Skeletal muscle satellite cell (primary cell): ENCODE measurements around the gene AMPH.

Source experiments
- H3K27me3 ChIP-seq: 2 replicates; pipeline ENCODE4 v1.7.0; 2013; ENCODE audit warnings: low read length; ENCODE audit not compliant: control insufficient read depth, insufficient read depth
- H3K36me3 ChIP-seq: 2 replicates; pipeline ENCODE4 v1.7.0; 2013; ENCODE audit warnings: mild to moderate bottlenecking, control low read depth, low read length; ENCODE audit not compliant: insufficient read depth
- H3K4me1 ChIP-seq: 2 replicates; pipeline ENCODE4 v1.7.0; 2013; ENCODE audit warnings: low read length; ENCODE audit not compliant: control insufficient read depth, insufficient read depth
- H3K4me2 ChIP-seq: 2 replicates; pipeline ENCODE4 v1.7.0; 2013; ENCODE audit warnings: mild to moderate bottlenecking, low read length
- H3K4me3 ChIP-seq: 2 replicates; pipeline ENCODE4 v1.7.0; 2013; ENCODE audit warnings: low read length
- H3K9ac ChIP-seq: 2 replicates; pipeline ENCODE4 v1.7.0; 2013; ENCODE audit warnings: mild to moderate bottlenecking, low read depth, low read length, moderate library complexity
- H3K9me3 ChIP-seq: replicated peaks from 2 replicates; pipeline ENCODE4 v1.7.0; 2013; ENCODE audit warnings: mild to moderate bottlenecking, control low read depth, low read length

AMPH gene

GRCh38 chr7:38565289-38565688, 65.9 kb downstream of the AMPH start:
- H3K4me1 ChIP-seq = no peaks in the 10 kb centered on the region
- no peaks in the 10 kb centered on the region for H3K9me3 ChIP-seq
- no peak overlapping the region for H3K4me2 ChIP-seq
- H3K27me3 ChIP-seq = no peaks in the 10 kb centered on the region
- no peak overlapping the region for H3K9ac ChIP-seq
- H3K36me3 ChIP-seq = no peaks in the 10 kb centered on the region
- no peak overlapping the region for H3K4me3 ChIP-seq

GRCh38 chr7:38563741-38564140, 67.4 kb downstream of the AMPH start:
- Histone ChIP-seq H3K27me3 (no peaks in the 10 kb centered on the region), H3K4me1 (no peaks in the 10 kb centered on the region), H3K4me3 (no peak overlapping the region), H3K36me3 (no peaks in the 10 kb centered on the region), H3K9ac (no peak overlapping the region), H3K9me3 (no peaks in the 10 kb centered on the region), H3K4me2 (no peak overlapping the region)

- Histone ChIP-seq H3K27me3 (no peaks in the 10 kb centered on the region), H3K4me2 (no peak overlapping the region), H3K4me3 (no peak overlapping the region), H3K36me3 (no peaks in the 10 kb centered on the region), H3K4me1 (no peaks in the 10 kb centered on the region), H3K9ac (no peak overlapping the region), H3K9me3 (no peaks in the 10 kb centered on the region)
These were observed 70.0 kb downstream of the AMPH start for GRCh38 chr7:38561166-38561565.

GRCh38 chr7:38558761-38559345, 72.3 kb downstream of the AMPH start:
- Histone ChIP-seq H3K27me3 (no peaks in the 10 kb centered on the region), H3K4me3 (no peak overlapping the region), H3K4me2 (no peak overlapping the region), H3K36me3 (no peaks in the 10 kb centered on the region), H3K4me1 (no peaks in the 10 kb centered on the region), H3K9me3 (no peaks in the 10 kb centered on the region), H3K9ac (no peak overlapping the region)

GRCh38 chr7:38554586-38554985, 76.6 kb downstream of the AMPH start:
- H3K27me3 ChIP-seq = no peaks in the 10 kb centered on the region
- H3K9ac ChIP-seq = no peak overlapping the region
- H3K4me1 ChIP-seq = no peaks in the 10 kb centered on the region
- H3K4me3 ChIP-seq = no peak overlapping the region
- no peaks in the 10 kb centered on the region for H3K9me3 ChIP-seq
- H3K36me3 ChIP-seq = no peaks in the 10 kb centered on the region
- H3K4me2 ChIP-seq = no peak overlapping the region

- Histone ChIP-seq H3K27me3 (no peaks in the 10 kb centered on the region), H3K9ac (no peak overlapping the region), H3K4me3 (no peak overlapping the region), H3K4me2 (no peak overlapping the region), H3K4me1 (no peaks in the 10 kb centered on the region), H3K9me3 (no peaks in the 10 kb centered on the region), H3K36me3 (no peaks in the 10 kb centered on the region)
These were observed 80.3 kb downstream of the AMPH start for GRCh38 chr7:38550836-38551235.

- H3K36me3 ChIP-seq = no peaks in the 10 kb centered on the region
- no peaks in the 10 kb centered on the region for H3K27me3 ChIP-seq
- H3K4me3 ChIP-seq = no peak overlapping the region
- H3K4me1 ChIP-seq = no peaks in the 10 kb centered on the region
- no peaks in the 10 kb centered on the region for H3K9me3 ChIP-seq
- no peak overlapping the region for H3K4me2 ChIP-seq
- H3K9ac ChIP-seq = no peak overlapping the region
These were observed 82.6 kb downstream of the AMPH start for GRCh38 chr7:38548605-38549004.

GRCh38 chr7:38546763-38547162, 84.4 kb downstream of the AMPH start:
- Histone ChIP-seq H3K36me3 (no peaks in the 10 kb centered on the region), H3K4me1 (no peaks in the 10 kb centered on the region), H3K9ac (no peak overlapping the region), H3K4me2 (no peak overlapping the region), H3K4me3 (no peak overlapping the region), H3K9me3 (no peaks in the 10 kb centered on the region), H3K27me3 (no peaks in the 10 kb centered on the region)

- Histone ChIP-seq H3K27me3 (no peaks in the 10 kb centered on the region), H3K4me1 (no peaks in the 10 kb centered on the region)
These were observed 85.2 kb downstream of the AMPH start for GRCh38 chr7:38545977-38546376.

GRCh38 chr7:38542156-38542555, 89.0 kb downstream of the AMPH start:
- H3K4me2 ChIP-seq = no peak overlapping the region
- H3K4me1 ChIP-seq = no peaks in the 10 kb centered on the region
- H3K9ac ChIP-seq = no peak overlapping the region
- no peaks in the 10 kb centered on the region for H3K36me3 ChIP-seq
- H3K4me3 ChIP-seq = no peak overlapping the region
- no peaks in the 10 kb centered on the region for H3K27me3 ChIP-seq
- H3K9me3 ChIP-seq = no peaks in the 10 kb centered on the region

More at GRCh38 chr7:38545977-38546376, 85.2 kb downstream of the AMPH start:
- H3K9me3 ChIP-seq = no peaks in the 10 kb centered on the region
- H3K4me2 ChIP-seq = no peak overlapping the region
- no peaks in the 10 kb centered on the region for H3K36me3 ChIP-seq
- no peak overlapping the region for H3K9ac ChIP-seq
- H3K4me3 ChIP-seq = no peak overlapping the region

- H3K4me1 ChIP-seq = no peaks in the 10 kb centered on the region
- H3K27me3 ChIP-seq = no peaks in the 10 kb centered on the region
- no peaks in the 10 kb centered on the region for H3K9me3 ChIP-seq
- no peak overlapping the region for H3K4me3 ChIP-seq
- H3K9ac ChIP-seq = no peak overlapping the region
- no peak overlapping the region for H3K4me2 ChIP-seq
- no peaks in the 10 kb centered on the region for H3K36me3 ChIP-seq
These were observed 89.7 kb downstream of the AMPH start for GRCh38 chr7:38541440-38541839.

GRCh38 chr7:38539477-38540081, 91.6 kb downstream of the AMPH start:
- no peak overlapping the region for H3K9ac ChIP-seq
- no peak overlapping the region for H3K4me3 ChIP-seq
- H3K9me3 ChIP-seq = no peaks in the 10 kb centered on the region
- no peaks in the 10 kb centered on the region for H3K27me3 ChIP-seq
- no peaks in the 10 kb centered on the region for H3K4me1 ChIP-seq
- no peak overlapping the region for H3K4me2 ChIP-seq
- H3K36me3 ChIP-seq = no peaks in the 10 kb centered on the region
